H9 (cell line): ENCODE results near the gene TACO1. TPM values are rescaled to one million over a fixed set of nuclear protein-coding genes. Genes with fewer than 3 reads are reported as not detected.

ENCODE experiments used
- DNase-seq: peaks from one replicate; pipeline ENCODE4 v3.0.0-alpha.2; 2017
- H2AFZ ChIP-seq: one replicate; pipeline ENCODE4 v1.6.1; 2013; ENCODE audit warnings: mild to moderate bottlenecking, low read length, control low read depth, moderate library complexity
- H2AK5ac ChIP-seq: 2 replicates; pipeline ENCODE4 v1.6.1; 2013; ENCODE audit warnings: low read length, control low read depth, mixed read lengths; ENCODE audit not compliant: insufficient read length
- H2BK120ac ChIP-seq: one replicate; pipeline ENCODE4 v1.6.1; 2013; ENCODE audit warnings: low read depth, mild to moderate bottlenecking, low read length, control low read depth, inconsistent platforms; ENCODE audit not compliant: poor library complexity, severe bottlenecking
- H2BK12ac ChIP-seq: 2 replicates; pipeline ENCODE4 v1.6.1; 2013; ENCODE audit warnings: low read length, control low read depth, mixed read lengths, low read depth; ENCODE audit not compliant: insufficient read length
- H2BK15ac ChIP-seq: 2 replicates; pipeline ENCODE4 v1.6.1; 2013; ENCODE audit warnings: low read depth, low read length, control low read depth
- H2BK20ac ChIP-seq: one replicate; pipeline ENCODE4 v1.6.1; 2013; ENCODE audit warnings: low read depth, mild to moderate bottlenecking, low read length, control low read depth, inconsistent platforms; ENCODE audit not compliant: poor library complexity, severe bottlenecking
- H2BK5ac ChIP-seq: 2 replicates; pipeline ENCODE4 v1.6.1; 2013; ENCODE audit warnings: low read length, control low read depth, mixed read lengths; ENCODE audit not compliant: insufficient read length
- H3K14ac ChIP-seq: 2 replicates; pipeline ENCODE4 v1.6.1; 2013; ENCODE audit warnings: low read length, control low read depth; ENCODE audit not compliant: insufficient read depth
- H3K18ac ChIP-seq: 2 replicates; pipeline ENCODE4 v1.6.1; 2013; ENCODE audit warnings: low read depth, mild to moderate bottlenecking, mixed read lengths, low read length, control low read depth; ENCODE audit not compliant: insufficient read length
- H3K23ac ChIP-seq: 2 replicates; pipeline ENCODE4 v1.6.1; 2013; ENCODE audit warnings: low read length, control low read depth, mixed read lengths, low read depth; ENCODE audit not compliant: insufficient read length
- H3K23me2 ChIP-seq: 2 replicates; pipeline ENCODE4 v1.6.1; 2013; ENCODE audit warnings: low read depth, mild to moderate bottlenecking, mixed read lengths, low read length, control low read depth; ENCODE audit not compliant: insufficient read length, poor library complexity, severe bottlenecking
- H3K27ac ChIP-seq: 2 replicates; pipeline ENCODE4 v1.5.1; 2013; ENCODE audit warnings: low read length, control low read depth, mixed read lengths, low read depth; ENCODE audit not compliant: insufficient read length
- H3K27me3 ChIP-seq: 2 replicates; pipeline ENCODE4 v1.6.1; 2013; ENCODE audit warnings: low read length, control low read depth, inconsistent platforms; ENCODE audit not compliant: insufficient read depth
- H3K4ac ChIP-seq: 2 replicates; pipeline ENCODE4 v1.6.1; 2013; ENCODE audit warnings: low read depth, mild to moderate bottlenecking, control low read depth, inconsistent platforms, low read length, moderate library complexity
- H3K4me1 ChIP-seq: 2 replicates; pipeline ENCODE4 v1.6.1; 2013; ENCODE audit warnings: low read length, control low read depth, inconsistent platforms; ENCODE audit not compliant: insufficient read depth
- H3K4me2 ChIP-seq: 2 replicates; pipeline ENCODE4 v1.6.1; 2013; ENCODE audit warnings: low read length, control low read depth, mixed read lengths; ENCODE audit not compliant: insufficient read length, insufficient read depth
- H3K56ac ChIP-seq: 2 replicates; pipeline ENCODE4 v1.6.1; 2013; ENCODE audit warnings: low read depth, mild to moderate bottlenecking, mixed read lengths, low read length, control low read depth; ENCODE audit not compliant: insufficient read length
- H3K79me1 ChIP-seq: 2 replicates; pipeline ENCODE4 v1.6.1; 2013; ENCODE audit warnings: low read depth, mild to moderate bottlenecking, moderate library complexity, low read length, control low read depth, inconsistent platforms; ENCODE audit not compliant: insufficient read depth, poor library complexity, severe bottlenecking
- H3K79me2 ChIP-seq: 2 replicates; pipeline ENCODE4 v1.6.1; 2013; ENCODE audit warnings: low read length, control low read depth, inconsistent platforms; ENCODE audit not compliant: insufficient read depth
- H3K9ac ChIP-seq: 2 replicates; pipeline ENCODE4 v1.6.1; 2013; ENCODE audit warnings: low read length, control low read depth, mixed read lengths; ENCODE audit not compliant: insufficient read length; ENCODE audit errors: extremely low read depth
- H3K9me3 ChIP-seq: one replicate; pipeline ENCODE4 v1.6.1; 2013; ENCODE audit warnings: low read depth, low read length, inconsistent platforms; ENCODE audit not compliant: control insufficient read depth
- H3T11ph ChIP-seq: one replicate; pipeline ENCODE4 v1.6.1; 2013; ENCODE audit warnings: mild to moderate bottlenecking, low read length, control low read depth, inconsistent platforms
- H4K20me1 ChIP-seq: one replicate; pipeline ENCODE4 v1.6.1; 2013; ENCODE audit not compliant: control insufficient read depth, insufficient read length, insufficient read depth
- H4K5ac ChIP-seq: 2 replicates; pipeline ENCODE4 v1.6.1; 2013; ENCODE audit warnings: low read depth, mild to moderate bottlenecking, mixed read lengths, low read length, control low read depth; ENCODE audit not compliant: insufficient read length
- H4K8ac ChIP-seq: replicated peaks from 2 replicates; pipeline ENCODE4 v1.6.1; 2013; ENCODE audit warnings: low read length, control low read depth, mixed read lengths, low read depth; ENCODE audit not compliant: insufficient read length
- H4K91ac ChIP-seq: 2 replicates; pipeline ENCODE4 v1.6.1; 2013; ENCODE audit warnings: low read depth, mild to moderate bottlenecking, moderate library complexity, mixed read lengths, low read length, control low read depth; ENCODE audit not compliant: insufficient read length
- H3K27ac Mint-ChIP-seq, 3 experiments: 2 replicates in 2 of 3; 3 replicates in 1 of 3; pipeline ENCODE4 v1.8.0; 2020 to 2021; ENCODE audit warnings: mixed read lengths in 3 of 3, mild to moderate bottlenecking in 1 of 3, moderate library complexity in 1 of 3
- H3K27me3 Mint-ChIP-seq: 2 replicates; pipeline ENCODE4 v1.8.0; 2021; ENCODE audit warnings: low read depth, mild to moderate bottlenecking, moderate library complexity, mixed read lengths
- H3K36me3 Mint-ChIP-seq, 3 experiments: 2 replicates in 2 of 3; 3 replicates in 1 of 3; pipeline ENCODE4 v1.8.0; 2020 to 2021; ENCODE audit warnings: low read depth in 3 of 3, mixed read lengths in 3 of 3; ENCODE audit not compliant: insufficient read depth in 1 of 3
- H3K4me1 Mint-ChIP-seq, 2 experiments: 2 replicates each; pipeline ENCODE4 v1.8.0; 2020; ENCODE audit warnings: mixed read lengths in 2 of 2
- H3K4me3 Mint-ChIP-seq, 2 experiments: 2 replicates in 1 of 2; 3 replicates in 1 of 2; pipeline ENCODE4 v1.8.0; 2020 to 2021; ENCODE audit warnings: mild to moderate bottlenecking in 2 of 2, mixed read lengths in 2 of 2, moderate library complexity in 1 of 2
- H3K9me3 Mint-ChIP-seq, 2 experiments: 2 replicates in 1 of 2; 3 replicates in 1 of 2; pipeline ENCODE4 v1.8.0; 2020; ENCODE audit warnings: mild to moderate bottlenecking in 2 of 2, mixed read lengths in 2 of 2, moderate library complexity in 1 of 2
- WGBS: extraction: QIAGEN DNeasy Blood & Tissue Kit; methylation state at CpG from one replicate; pipeline ENCODE4 v1.1.7; 2013; ENCODE audit warnings: missing lambda C conversion rate, low lambda C conversion rate, mixed read lengths; ENCODE audit not compliant: insufficient read length; ENCODE audit errors: extremely low coverage; 5-methylcytosine and 5-hydroxymethylcytosine counted together
- total RNA-seq: library from RNA; stranded (reverse); gene quantifications from 2 replicates; pipeline ENCODE4 v1.2.1, GENCODE V29; 2021
- TF ChIP-seq, protein P1 (sequence below): fragments of 200-600 bp; sonication (generic); conservative IDR thresholded peaks from 3 replicates; pipeline ENCODE4 v1.8.0; 2021; ENCODE audit warnings: antibody characterized with exemption, mild to moderate bottlenecking

Gene TACO1
- total RNA-seq, 1 experiment from 2014 or later, result 30.2 TPM

DNA sequence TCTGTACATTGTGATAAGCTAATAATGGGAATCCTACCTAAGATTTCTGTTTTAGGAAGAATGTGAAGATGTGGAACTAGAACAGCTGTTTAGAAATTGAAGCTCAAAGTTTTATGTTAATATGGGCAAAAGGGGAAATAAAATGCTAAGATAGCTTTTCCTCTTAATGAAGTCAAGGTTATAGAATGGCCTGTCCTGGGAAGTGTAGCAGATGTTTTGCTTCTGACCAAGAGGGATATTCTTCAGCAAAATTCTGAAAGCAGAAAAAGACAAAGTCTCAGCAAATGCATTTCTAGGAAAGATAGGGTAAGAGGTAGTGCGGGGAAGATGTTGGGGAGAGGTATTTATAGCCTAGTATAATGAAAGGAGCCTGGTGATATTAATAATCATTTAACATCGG lies 34.6 kb downstream of the TACO1 start:
- H3K36me3 Mint-ChIP-seq, result peaks cover 4 to 27% (median 17%) of the 10 kb centered on the region in 3 experiments; a peak in 6 of 7 replicates
- Histone ChIP-seq H2AFZ (no peak overlapping the region), H3K9me3 (no peaks in the 10 kb centered on the region), H2AK5ac (no peak overlapping the region), H3K56ac (no peak overlapping the region), H3K79me2 (no peaks in the 10 kb centered on the region), H4K8ac (no peak overlapping the region), H3K18ac (no peak overlapping the region), H3K27ac (no peak overlapping the region), H3K9ac (no peak overlapping the region), H4K20me1 (no peaks in the 10 kb centered on the region), H2BK15ac (no peak overlapping the region), H2BK5ac (no peak overlapping the region), H3K23ac (no peak overlapping the region), H2BK120ac (no peak overlapping the region), H3K27me3 (no peaks in the 10 kb centered on the region), H3K23me2 (no peaks in the 10 kb centered on the region), H3K79me1 (no peaks in the 10 kb centered on the region), H2BK12ac (no peak overlapping the region), H3T11ph (no peak overlapping the region), H3K14ac (no peak overlapping the region), H3K4me1 (peaks cover 10% of the 10 kb centered on the region; the same call in 1 of the 2 replicates), H4K91ac (no peak overlapping the region), H2BK20ac (no peak overlapping the region), H3K4me2 (no peak overlapping the region), H4K5ac (no peak overlapping the region), H3K4ac (no peak overlapping the region)
- no peaks in the 10 kb centered on the region for H3K9me3 Mint-ChIP-seq
- no CpG with 5 or more reads among the region's 2 CpGs for WGBS
- no peak overlapping the region for H3K4me3 Mint-ChIP-seq
- no peak for DNase-seq
- H3K27ac Mint-ChIP-seq, result no peak overlapping the region
- H3K27me3 Mint-ChIP-seq, result no peaks in the 10 kb centered on the region
- TF ChIP-seq, protein P1, sequence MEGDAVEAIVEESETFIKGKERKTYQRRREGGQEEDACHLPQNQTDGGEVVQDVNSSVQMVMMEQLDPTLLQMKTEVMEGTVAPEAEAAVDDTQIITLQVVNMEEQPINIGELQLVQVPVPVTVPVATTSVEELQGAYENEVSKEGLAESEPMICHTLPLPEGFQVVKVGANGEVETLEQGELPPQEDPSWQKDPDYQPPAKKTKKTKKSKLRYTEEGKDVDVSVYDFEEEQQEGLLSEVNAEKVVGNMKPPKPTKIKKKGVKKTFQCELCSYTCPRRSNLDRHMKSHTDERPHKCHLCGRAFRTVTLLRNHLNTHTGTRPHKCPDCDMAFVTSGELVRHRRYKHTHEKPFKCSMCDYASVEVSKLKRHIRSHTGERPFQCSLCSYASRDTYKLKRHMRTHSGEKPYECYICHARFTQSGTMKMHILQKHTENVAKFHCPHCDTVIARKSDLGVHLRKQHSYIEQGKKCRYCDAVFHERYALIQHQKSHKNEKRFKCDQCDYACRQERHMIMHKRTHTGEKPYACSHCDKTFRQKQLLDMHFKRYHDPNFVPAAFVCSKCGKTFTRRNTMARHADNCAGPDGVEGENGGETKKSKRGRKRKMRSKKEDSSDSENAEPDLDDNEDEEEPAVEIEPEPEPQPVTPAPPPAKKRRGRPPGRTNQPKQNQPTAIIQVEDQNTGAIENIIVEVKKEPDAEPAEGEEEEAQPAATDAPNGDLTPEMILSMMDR, result no peak
- peaks cover 42 to 48% of the 10 kb centered on the region in 2 experiments for H3K4me1 Mint-ChIP-seq
